Measurements from ENCODE around the gene TAX1BP3.

GRCh38 chr17:3678095-3678820 lies 9.9 kb upstream of the TAX1BP3 start:
- TF ChIP-seq ZNF367 (CRISPR knock-in tag; IDR thresholded peaks at IDR 0.05; ENCODE audit: borderline replicate concordance) (no peak), RXRB (CRISPR knock-in tag; IDR thresholded peaks at IDR 0.05; ENCODE audit: borderline replicate concordance) (no peak), CTCF (CRISPR knock-in tag; IDR thresholded peaks at IDR 0.05) (peak; percentile 78)
- TF ChIP-seq, protein P1, sequence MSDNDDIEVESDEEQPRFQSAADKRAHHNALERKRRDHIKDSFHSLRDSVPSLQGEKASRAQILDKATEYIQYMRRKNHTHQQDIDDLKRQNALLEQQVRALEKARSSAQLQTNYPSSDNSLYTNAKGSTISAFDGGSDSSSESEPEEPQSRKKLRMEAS (IDR thresholded peaks at IDR 0.05) = peak; percentile 32; the same call in 1 of the 2 replicates
- TF ChIP-seq, protein P2, sequence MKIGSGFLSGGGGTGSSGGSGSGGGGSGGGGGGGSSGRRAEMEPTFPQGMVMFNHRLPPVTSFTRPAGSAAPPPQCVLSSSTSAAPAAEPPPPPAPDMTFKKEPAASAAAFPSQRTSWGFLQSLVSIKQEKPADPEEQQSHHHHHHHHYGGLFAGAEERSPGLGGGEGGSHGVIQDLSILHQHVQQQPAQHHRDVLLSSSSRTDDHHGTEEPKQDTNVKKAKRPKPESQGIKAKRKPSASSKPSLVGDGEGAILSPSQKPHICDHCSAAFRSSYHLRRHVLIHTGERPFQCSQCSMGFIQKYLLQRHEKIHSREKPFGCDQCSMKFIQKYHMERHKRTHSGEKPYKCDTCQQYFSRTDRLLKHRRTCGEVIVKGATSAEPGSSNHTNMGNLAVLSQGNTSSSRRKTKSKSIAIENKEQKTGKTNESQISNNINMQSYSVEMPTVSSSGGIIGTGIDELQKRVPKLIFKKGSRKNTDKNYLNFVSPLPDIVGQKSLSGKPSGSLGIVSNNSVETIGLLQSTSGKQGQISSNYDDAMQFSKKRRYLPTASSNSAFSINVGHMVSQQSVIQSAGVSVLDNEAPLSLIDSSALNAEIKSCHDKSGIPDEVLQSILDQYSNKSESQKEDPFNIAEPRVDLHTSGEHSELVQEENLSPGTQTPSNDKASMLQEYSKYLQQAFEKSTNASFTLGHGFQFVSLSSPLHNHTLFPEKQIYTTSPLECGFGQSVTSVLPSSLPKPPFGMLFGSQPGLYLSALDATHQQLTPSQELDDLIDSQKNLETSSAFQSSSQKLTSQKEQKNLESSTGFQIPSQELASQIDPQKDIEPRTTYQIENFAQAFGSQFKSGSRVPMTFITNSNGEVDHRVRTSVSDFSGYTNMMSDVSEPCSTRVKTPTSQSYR (CRISPR knock-in tag; IDR thresholded peaks at IDR 0.05; ENCODE audit: borderline replicate concordance) = no peak
